Choroid plexus epithelial cell (primary cell): ENCODE data around the gene UNC93B1.

ENCODE experiments used
- DNase-seq: peaks from one replicate; pipeline ENCODE4 v3.0.0-alpha.2; 2010; ENCODE audit warnings: low read depth
- H3K4me3 ChIP-seq: 2 replicates; pipeline ENCODE4 v1.5.1; 2011; ENCODE audit warnings: low read depth, mild to moderate bottlenecking, control low read depth, low read length, moderate library complexity
- CTCF ChIP-seq: conservative IDR thresholded peaks from 2 replicates; pipeline ENCODE4 v1.5.1; 2011; ENCODE audit warnings: low read depth, mild to moderate bottlenecking, control low read depth, inconsistent platforms, low read length, moderate library complexity

UNC93B1 gene

GRCh38 chr11:68011051-68011943 lies 7.4 kb upstream of the UNC93B1 start:
- peak overlapping the region; percentile 59 for H3K4me3 ChIP-seq
- no peak for DNase-seq
- TF ChIP-seq CTCF = no peak

GRCh38 chr11:68010090-68011041 lies 6.5 kb upstream of the UNC93B1 start, which contains the start of gene ALDH3B1:
ALDH3B1 (plus strand) TSS chr11:68010327; CDS start chr11:68015298, 4,971 bp downstream.
- TF ChIP-seq CTCF = peak; percentile 11
- peak within 1 kb of the TSS; percentile 59 for H3K4me3 ChIP-seq
- peak; percentile 87 for DNase-seq

GRCh38 chr11:68009391-68010089 lies 5.6 kb upstream of the UNC93B1 start:
- peak overlapping the region; percentile 59 for H3K4me3 ChIP-seq
- peak; percentile 58 for DNase-seq

GRCh38 chr11:68008381-68009337 lies 4.8 kb upstream of the UNC93B1 start:
- no peak for TF ChIP-seq CTCF
- DNase-seq = no peak
- no peak overlapping the region for H3K4me3 ChIP-seq

More at GRCh38 chr11:68009391-68010089, 5.6 kb upstream of the UNC93B1 start:
- peak; percentile 40 for TF ChIP-seq CTCF

- H3K4me3 ChIP-seq = no peak overlapping the region
- DNase-seq = no peak
- TF ChIP-seq CTCF = no peak
Observed at GRCh38 chr11:68007498-68008380, 3.8 kb upstream of the UNC93B1 start.
